Inflammatory macrophage treated with lipopolysaccharide for 4 hours (primary cell): ENCODE measurements around the gene URI1.

Experiments
- DNase-seq: peaks from one replicate; pipeline ENCODE4 v3.0.0-alpha.2; 2020

URI1 gene

DNA sequence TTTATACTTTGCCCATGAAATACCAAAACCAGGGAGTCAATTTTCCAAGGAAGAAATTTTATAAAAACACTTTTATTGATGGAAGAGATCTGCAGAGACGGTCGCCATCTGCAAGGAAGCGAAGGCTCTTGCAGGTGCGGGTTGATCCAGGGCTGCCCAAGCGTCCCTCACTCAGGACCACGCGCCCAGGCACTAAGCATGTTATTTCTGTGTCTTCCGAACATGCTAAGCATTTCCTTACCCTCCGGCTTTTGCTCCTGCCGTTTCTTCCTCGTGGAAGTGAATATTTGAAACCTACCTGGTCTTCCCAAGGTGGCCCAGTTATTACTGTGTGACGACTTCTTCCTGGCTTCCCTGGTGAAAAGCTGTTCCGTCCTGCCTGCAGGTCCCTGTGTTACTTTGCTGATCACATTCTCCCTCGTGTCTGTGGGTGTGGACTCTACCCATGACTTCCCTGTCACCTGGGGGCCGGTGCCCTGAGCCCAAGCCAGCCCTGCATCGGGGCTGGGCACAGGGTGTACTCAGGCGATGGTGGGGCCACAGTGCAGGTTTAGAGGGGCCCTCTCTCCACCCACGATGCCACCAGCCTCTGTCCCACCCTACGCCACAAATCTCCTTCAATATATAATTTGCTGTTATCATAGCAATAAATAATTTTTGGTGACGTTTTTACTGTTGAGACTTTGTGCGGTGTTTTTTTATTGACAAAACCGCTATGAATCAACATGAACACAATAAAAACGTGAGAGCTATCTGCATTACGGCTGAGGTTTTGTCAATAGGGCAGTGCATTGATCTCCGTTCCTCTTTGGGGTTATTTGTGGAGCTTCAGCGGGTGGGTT, 119.4 kb downstream of the URI1 start:
- no peak for DNase-seq

DNA sequence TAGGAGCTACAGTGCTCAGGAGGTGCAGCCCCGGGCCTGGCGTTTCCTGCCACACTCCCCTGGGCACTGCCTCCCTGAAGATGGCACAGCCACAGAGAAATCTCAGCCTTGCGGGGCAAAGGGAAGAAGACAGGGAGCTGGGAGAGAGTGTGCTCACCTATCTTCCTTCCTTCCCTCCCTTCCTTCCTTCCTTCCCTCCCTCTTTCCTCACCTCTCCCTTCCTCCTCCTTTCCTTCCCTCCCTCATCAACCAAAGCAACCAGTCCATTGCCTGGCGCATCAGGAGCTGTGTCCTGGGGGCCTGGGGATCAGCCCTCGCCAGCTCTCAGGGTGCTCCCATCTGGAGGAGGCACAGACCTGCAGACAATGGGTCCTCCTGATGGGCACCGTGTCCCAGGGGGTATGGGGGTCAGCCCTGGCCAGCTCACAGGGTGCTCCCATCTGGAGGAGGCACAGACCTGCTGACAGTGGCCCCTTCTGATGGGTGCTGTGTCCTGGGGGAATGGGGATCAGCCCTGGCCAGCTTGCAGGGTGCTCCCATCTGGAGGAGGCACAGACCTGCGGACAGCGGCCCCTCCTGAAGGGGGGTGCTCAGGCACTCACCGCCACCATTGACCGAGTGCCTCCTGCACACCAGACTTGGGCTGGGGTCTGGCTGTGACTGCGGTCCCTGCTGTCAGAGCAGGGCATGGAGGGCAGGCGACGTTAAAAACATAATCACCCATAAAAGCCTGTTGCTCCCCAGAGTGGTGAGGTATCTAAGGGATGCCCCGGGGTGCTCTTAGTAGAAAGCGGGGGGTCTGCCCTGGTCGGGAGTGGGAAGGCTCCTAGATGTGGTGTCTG, 120.2 kb downstream of the URI1 start:
- no peak for DNase-seq

DNA sequence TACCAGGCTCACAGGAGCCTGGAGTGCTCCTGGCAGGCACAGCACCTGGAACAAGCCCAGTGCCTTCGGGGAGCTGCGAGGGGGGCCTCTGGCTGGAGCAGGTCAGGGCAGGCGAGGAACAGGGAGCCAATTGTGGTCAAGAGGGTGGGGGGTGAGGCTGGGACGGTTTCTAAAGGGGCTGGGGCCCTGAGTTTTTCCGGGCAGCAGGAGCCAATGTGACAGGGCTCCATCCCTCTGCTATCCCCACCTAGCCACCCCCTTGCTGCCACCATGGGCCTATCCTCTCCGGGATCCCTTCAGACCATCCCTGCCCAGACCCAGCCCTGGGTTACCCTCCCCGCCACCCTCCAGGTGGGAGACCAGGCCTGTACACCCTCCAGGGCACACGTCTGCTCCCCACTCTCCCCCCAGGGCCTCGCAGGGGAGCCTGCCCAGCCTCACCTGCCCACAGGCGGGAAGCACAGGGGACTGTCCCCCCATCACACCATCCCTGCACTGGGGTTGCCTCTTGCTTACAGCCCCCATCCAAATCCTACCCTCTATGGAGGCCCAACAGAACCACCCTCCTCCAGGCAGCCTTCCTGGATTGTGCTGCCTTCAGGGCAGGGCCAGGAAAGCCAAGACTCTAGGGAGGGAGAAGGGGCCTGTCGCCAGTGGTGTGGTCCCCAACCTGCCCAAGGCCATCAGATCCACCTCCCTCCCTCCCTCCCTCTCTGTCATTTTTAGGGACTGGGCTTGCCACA, 121.0 kb downstream of the URI1 start:
- DNase-seq = no peak

DNA sequence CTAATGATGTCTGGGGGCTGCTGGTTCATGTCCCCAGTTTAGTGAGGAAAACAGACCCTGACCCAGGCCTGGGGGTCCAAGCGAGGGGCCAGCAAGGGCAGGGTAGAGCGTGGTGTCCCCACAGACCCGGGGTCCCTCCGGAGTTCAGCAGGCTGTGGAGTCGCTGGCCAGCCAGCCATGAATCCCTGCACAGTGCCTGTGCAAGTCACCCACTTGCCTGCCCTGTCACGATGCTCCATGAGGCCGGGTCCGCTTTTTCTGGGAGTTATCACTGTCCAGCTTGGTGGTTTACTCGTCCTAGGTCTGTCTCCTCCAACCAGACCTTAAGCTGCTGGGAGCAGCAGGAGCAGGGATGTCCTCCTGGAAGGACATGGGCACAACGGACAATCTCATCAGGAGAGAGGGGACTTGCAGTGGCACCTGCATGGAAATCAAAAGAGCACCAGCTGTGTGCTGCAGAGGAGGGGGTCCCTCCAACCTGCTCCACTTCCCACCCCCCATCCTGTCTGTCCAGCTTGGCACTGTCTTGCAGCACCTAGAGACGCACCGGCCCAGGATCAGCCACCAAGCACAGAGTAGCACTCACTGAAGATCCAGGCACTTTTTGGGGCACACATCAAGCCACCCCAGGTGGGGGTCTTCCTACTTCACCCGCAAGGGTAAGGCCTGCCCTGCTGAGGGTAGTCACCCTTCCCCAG, 121.8 kb downstream of the URI1 start:
- DNase-seq = no peak

DNA sequence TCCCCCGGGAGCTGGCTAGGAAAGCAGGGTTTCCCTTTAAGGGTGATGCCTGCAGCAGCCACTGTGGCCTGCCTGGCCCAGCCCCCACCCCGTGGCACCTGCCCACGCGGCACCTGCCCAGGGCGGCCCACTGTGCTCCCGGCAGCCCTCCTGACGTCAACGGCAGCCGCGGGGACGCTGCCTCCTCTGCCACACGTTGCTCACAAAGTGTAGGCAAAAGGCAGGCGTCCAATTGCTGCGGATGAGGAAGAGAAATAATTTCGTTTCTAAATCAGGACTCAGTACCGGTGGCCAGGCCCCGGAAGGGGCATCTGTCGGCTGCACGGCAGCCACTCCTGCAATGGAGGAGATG, 122.3 kb downstream of the URI1 start:
- no peak for DNase-seq

GRCh38 chr19:30064771-30065494, 122.9 kb downstream of the URI1 start:
- no peak for DNase-seq

GRCh38 chr19:30065680-30066606, 123.9 kb downstream of the URI1 start:
- DNase-seq = no peak
